KG1 (cell line): ENCODE results near the gene ZBTB39.
"Not testable (repeated sequence)": the region's sequence is repeated elsewhere in the genome, so short reads cannot be mapped to it uniquely, and the experiment has no call there.

Experiments
- DNase-seq: peaks from one replicate; lab custom pipeline; 2025; lab: John Stamatoyannopoulos, UW

ZBTB39 gene

GRCh38 chr12:57000393-57000792 is 6.0 kb downstream of the ZBTB39 start:
- no peak for DNase-seq

- no peak for DNase-seq
Observed at GRCh38 chr12:56999456-56999855, 6.9 kb downstream of the ZBTB39 start.

GRCh38 chr12:56998981-56999380 is 7.4 kb downstream of the ZBTB39 start:
- no peak for DNase-seq

GRCh38 chr12:56998316-56998715 is 8.0 kb downstream of the ZBTB39 start:
- no peak for DNase-seq

GRCh38 chr12:56996793-56997545 is 9.4 kb downstream of the ZBTB39 start:
- DNase-seq: no peak

GRCh38 chr12:56995930-56996496 is 10.3 kb downstream of the ZBTB39 start:
- DNase-seq: no peak

GRCh38 chr12:56995201-56995929 is 11.0 kb downstream of the ZBTB39 start:
- no peak for DNase-seq

GRCh38 chr12:56994231-56994746 is 12.1 kb downstream of the ZBTB39 start:
- no peak for DNase-seq

GRCh38 chr12:56993346-56993745 is 13.0 kb downstream of the ZBTB39 start:
- DNase-seq: no peak

- DNase-seq: no peak
Observed at GRCh38 chr12:56991319-56992246, 14.8 kb downstream of the ZBTB39 start.

- DNase-seq: no peak
Observed at GRCh38 chr12:56990648-56991318, 15.6 kb downstream of the ZBTB39 start.

- no peak for DNase-seq
Observed at GRCh38 chr12:56989861-56990610, 16.3 kb downstream of the ZBTB39 start.

GRCh38 chr12:56988207-56988739 is 18.1 kb downstream of the ZBTB39 start:
- no peak for DNase-seq

GRCh38 chr12:56987551-56988053 is 18.7 kb downstream of the ZBTB39 start:
- DNase-seq: no peak

- DNase-seq: no peak
Observed at GRCh38 chr12:56987011-56987410, 19.3 kb downstream of the ZBTB39 start.

GRCh38 chr12:56985714-56986113 is 20.6 kb downstream of the ZBTB39 start:
- not testable (repeated sequence) for DNase-seq

- DNase-seq: no peak
Observed at GRCh38 chr12:56983386-56983785, 23.0 kb downstream of the ZBTB39 start.

GRCh38 chr12:56982578-56983236 is 23.6 kb downstream of the ZBTB39 start:
- not testable (repeated sequence) for DNase-seq

- no peak for DNase-seq
Observed at GRCh38 chr12:56980941-56981530, 25.3 kb downstream of the ZBTB39 start.
